Measurements from ENCODE around the gene OR1F1.
"Not testable (repeated sequence)": the region's sequence is repeated elsewhere in the genome, so short reads cannot be mapped to it uniquely, and the experiment has no call there.

Gene OR1F1

DNA sequence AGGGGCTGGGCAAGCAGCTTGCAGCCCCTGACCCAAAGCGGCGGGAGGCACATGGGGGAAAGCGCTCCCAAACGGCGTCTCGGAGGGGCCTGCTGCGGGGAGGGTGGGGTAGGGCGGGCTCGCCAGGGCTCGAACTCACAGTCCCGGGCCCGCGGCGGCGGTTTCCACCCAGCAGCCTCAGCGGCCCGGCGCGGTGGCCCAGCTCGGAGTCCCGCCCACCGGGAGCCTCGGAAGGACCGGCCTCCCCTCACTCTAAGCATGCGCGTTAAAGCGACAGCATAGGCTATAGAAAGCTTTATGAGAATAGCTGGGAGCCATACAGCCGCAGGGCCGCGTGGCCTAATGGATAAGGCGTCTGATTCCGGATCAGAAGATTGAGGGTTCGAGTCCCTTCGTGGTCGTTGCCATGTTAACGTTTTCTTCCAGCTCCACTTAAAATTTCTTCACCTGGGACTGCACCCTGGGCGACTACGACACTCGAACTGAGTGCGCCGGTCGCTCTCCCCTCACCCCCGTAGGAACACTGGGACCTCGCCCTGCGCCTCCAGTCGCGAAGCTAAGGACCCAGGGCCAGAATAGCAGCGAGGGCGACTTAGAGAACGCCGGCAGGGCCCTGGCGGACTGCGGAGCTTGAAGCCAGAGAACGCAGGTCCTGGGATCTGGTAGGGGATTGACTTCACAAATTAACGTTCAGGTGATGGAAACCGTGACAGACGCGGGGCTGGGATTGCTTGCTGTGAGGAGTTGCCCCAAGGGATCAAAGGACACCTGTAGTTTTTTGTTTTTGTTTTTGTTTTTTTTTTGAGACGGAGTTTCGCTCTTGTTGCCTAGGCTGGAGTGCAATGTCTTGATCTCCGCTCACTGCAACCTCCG, 37.4 kb upstream of the OR1F1 start:
- peak; percentile 90 to 100 for DNase-seq (ENCODE audit: low read depth in 2 of 2, low spot score in 1 of 2)

DNA sequence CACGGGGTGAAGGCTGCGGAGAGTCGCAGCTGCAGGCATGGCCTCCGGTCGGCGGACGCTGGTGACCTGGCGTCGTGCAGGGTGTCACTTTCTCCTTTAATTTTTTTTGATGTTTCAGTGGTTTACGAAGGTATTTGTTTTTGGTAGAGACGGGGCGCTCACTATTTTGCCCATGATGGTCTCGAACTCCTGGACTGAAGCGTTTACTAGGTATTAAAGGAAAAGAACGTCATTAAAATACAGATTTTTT, 36.1 kb upstream of the OR1F1 start:
- no peak for DNase-seq (ENCODE audit: low read depth in 2 of 2, low spot score in 1 of 2)

DNA sequence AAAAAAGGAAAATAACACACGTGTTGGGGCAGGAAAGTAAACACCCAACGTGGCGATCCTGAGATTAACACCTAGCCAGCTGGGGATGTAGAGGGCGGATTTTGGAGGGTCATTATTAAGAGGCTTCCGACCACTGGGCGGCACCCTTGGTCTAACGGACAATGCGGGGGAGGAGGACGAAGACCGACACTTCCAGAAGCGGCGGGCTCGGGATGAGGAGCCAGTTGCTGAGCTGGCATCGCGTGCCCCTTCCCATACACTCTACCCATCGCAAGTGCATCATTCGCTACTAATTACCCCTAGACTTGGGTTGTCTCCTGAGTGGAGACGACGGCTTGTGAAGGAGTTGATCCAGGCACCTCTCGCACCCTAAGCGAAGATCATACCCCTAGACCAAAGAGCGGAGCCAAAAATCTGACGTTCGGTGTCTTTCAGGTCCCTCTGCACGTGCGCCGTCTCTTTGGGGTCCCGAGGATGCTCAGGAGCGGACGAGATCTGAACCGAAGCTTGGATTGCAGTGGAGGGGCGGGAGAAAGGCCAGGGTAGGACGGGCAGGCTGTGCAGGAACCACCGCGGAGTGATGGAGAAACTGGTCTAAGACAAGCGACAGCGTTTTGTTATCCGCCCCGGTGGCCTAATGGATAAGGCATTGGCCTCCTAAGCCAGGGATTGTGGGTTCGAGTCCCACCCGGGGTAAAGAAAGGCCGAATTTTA, 35.6 kb upstream of the OR1F1 start:
- DNase-seq (ENCODE audit: low read depth in 2 of 2, low spot score in 1 of 2) = peak; percentile 68 to 79

DNA sequence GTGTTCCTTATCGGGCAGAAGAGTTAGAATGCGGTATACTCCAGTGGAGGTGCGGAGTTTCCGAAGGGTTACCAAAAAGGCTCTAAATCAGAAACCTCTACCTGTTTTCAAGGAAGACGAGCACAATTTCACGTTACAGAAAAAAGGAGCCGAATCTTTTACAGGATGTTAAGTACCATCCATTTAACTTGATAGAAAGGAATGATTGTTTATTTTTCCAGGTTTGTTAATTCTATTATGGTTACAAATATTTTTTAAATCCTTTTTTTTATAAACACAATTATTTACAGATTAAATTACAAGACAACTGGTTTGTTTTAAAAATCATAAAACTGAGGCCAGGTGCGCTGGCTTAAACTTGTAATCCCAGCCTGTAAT, 35.0 kb upstream of the OR1F1 start:
- DNase-seq (ENCODE audit: low read depth in 2 of 2, low spot score in 1 of 2) = no peak

DNA sequence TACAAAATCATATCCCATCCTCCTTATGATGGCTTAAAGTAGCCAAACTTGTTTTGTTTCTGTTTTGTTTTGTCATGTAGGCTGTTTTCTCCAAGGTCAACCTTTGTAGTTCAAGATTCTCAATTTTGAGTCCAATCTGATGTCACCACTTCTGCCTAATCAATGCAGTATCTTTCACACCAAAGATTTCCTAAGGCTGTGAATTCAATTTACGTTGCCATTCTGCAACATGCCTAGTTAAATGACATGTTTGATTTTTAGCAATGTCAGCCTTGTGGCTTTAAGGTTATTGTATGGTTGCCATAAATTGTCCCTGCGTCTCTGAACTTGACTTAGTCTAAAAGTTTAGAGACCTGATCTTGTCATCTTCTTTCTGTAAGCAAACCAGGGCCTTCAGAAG, 32.8 kb upstream of the OR1F1 start:
- DNase-seq (ENCODE audit: low read depth in 2 of 2, low spot score in 1 of 2) = no peak

DNA sequence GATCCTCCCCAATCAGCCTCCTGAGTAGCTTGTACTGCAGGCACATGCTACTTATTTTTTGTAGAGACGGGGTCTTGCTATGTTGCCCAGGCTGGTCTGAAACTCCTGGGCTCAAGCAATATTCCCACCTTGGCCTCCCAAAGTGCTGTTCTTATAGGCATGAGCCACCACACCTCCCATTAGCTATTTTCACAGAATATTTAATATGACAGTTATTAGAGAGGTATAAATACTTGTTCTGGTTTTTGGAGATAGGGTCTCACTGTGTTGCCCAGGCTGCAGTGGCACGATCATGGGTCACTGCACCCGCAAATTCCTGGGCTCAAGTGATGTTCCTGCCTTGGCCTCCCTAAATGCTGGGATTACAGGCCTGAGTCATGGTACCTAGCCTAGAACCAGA, 32.0 kb upstream of the OR1F1 start:
- DNase-seq (ENCODE audit: low read depth in 2 of 2, low spot score in 1 of 2) = no peak

DNA sequence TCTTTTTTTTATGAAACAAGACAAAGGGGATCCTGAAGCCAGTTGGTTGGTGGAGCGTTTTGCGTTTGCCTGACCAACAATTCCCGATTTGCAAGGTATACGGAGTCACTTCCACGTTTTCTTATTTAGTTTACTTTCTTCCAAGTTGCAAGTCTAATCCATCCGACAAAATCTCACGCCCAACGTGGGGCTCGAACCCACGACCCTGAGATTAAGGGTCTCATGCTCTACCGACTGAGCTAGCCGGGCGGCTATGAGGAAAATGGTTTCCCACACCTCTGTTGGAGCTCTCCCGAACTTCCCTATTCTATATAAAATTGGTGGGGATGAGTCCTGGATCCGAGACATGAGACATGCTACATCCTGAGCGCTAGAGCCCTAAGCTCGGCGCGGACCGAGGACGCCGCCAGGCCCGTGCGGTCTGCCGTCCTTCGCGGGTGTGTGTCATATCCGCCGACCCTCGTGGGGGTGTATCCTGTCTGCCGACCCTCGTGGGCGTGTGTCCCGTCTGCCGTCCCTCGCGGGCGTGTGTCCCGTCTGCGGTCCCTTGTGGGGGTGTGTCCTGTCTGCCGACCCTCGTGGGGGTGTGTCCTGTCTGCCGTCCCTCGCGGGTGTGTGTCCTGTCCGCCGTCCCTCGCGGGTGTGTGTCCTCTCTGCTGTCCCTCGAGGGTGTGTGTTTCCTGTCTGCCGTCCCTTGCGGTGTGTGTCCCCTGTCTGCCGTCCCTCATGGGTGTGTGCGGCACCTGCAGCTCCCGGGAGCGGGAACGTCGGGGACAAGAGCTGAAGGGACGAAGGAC, 30.6 kb upstream of the OR1F1 start:
- DNase-seq (ENCODE audit: low read depth in 2 of 2, low spot score in 1 of 2) = peak in 1 of 2 donors; percentile 47

DNA sequence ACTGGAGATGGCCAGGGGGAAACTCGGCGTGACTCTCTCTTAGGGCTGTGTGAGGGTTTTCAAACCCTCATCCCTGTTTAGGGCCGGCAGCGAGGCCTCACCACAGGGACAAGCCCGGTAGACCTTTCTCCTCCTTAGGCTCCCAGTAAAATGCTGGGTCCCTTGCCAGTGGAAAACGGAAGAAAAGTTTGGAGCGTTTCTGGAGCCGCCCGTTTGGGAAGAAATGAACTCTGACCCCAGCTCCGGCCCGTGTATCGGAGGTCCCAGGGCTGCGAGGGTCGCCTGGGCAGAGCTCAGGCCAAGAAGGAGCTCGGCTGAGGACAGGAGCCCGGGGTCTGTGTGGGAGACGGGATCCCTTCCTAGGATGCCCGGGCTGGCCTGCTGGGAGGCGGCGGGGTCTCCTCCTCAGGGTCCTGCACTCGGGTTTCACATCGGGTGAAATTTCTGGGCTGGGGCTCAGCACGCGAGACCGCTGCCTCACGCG, 29.9 kb upstream of the OR1F1 start:
- DNase-seq (ENCODE audit: low read depth in 2 of 2, low spot score in 1 of 2) = no peak

DNA sequence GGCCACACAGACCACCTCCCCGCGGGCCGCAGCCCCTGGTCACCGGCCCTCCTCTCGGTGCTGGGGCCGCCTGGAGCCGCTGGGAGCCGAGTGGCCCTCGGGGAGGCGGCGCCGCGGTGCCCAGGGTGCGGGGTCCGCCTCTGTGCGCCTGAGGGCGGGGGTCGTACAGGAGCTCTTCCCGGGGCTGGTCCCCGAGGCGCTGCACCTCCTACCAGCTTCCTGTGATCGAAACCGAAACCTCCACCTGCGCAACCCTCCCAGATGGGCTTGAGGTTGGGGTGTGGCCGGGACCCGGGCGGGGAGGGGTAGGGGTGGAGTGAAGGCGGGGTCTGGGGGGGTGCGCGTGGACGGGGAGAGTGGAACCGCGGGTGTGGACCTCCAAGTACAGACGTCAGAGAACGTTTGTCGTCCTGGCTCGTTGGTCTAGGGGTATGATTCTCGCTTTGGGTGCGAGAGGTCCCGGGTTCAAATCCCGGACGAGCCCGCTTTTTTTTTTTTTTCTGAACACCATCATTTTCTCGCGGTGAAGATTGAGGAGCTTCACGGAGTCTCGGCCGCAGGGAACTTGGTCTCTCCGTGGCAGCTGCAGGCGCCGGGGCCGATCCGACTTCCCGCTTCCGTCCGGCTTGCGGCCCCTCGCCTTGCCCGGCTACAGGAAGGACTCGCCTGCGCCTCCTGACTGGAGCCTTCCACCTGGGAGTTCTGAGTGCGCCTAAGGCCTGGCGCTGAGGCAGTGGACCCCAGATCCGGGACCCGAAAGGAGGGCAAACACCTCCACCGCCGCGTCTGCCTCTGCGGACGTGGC, 29.3 kb upstream of the OR1F1 start:
- DNase-seq (ENCODE audit: low read depth in 2 of 2, low spot score in 1 of 2) = peak; percentile 91

DNA sequence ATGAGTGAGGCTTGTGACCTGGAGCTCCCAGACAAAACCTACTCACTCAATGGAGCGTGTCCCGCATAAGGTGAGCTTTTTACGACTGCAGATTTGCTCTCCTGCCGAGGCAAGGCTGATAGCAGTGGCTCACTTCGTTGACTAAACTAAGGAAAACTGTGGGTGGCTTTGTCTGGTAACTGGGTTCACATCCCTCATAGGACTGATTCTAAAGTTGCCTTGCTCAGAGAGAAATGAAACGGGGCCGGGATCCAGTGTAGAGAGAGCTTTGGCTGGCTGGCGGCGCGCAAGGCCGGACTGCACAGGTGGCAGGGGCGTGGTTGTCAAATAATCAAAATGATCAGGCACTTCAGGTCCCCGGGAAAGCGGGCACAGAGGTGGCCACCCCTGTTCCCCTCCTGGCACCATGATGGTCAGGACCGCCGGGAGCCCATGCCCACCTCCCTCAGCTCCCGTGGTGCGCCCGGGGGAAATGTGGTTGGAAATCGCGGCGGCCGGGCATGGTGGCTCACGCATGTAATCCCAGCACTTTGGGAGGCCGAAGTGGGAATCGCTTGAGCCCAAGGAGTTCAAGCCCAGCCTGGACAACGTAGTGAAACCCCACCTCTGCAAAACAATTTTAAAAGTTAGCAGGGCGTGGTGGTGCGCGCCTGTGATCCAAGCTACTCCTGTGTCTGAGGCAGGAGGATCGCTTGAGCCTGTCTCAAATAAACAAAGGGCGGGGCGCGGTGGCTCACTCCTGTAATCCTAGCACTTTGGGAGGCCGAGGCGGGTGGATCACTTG, 26.6 kb upstream of the OR1F1 start:
- no peak for DNase-seq (ENCODE audit: low read depth in 2 of 2, low spot score in 1 of 2)

DNA sequence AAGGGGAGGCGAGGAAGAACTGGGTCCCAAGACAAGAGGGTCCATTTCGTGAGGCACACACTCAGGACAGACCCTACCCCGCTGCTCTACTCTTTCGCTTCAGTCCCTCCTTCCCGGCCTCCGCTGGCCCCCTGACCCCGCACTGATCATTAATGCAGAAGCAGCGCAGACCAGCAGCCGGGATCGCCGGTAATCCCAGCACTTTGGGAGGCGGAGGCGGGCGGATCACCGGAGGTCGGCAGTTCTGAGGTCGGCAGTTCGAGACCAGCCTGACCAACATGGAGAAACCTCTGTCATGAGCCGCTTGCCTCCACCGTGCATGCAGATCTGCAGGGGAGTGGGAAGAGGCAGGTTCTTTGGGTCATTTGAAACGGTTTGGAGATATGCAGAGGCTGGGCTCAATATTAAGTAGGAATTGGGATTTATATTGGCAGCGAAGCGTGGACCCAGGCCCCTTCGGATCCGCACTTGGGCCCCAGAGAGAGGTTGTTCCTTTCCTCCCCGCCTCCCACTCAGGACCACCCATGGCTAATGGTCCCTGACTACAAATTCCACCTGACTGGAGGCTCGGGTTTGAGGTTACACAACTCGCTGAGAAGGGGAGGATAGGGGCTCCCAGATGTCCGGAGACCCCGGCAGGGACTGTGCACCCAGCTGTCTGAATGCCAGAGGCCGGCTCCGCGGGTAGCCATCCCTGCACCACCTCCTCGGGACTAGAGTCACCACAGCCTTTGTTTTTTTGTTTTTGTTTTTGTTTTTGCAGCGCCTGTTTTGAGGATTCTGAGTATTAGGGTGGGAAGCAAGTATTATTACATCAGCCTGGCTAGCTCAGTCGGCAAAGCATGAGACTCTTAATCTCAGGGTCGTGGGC, 23.6 kb upstream of the OR1F1 start:
- no peak for DNase-seq (ENCODE audit: low read depth in 2 of 2, low spot score in 1 of 2)

DNA sequence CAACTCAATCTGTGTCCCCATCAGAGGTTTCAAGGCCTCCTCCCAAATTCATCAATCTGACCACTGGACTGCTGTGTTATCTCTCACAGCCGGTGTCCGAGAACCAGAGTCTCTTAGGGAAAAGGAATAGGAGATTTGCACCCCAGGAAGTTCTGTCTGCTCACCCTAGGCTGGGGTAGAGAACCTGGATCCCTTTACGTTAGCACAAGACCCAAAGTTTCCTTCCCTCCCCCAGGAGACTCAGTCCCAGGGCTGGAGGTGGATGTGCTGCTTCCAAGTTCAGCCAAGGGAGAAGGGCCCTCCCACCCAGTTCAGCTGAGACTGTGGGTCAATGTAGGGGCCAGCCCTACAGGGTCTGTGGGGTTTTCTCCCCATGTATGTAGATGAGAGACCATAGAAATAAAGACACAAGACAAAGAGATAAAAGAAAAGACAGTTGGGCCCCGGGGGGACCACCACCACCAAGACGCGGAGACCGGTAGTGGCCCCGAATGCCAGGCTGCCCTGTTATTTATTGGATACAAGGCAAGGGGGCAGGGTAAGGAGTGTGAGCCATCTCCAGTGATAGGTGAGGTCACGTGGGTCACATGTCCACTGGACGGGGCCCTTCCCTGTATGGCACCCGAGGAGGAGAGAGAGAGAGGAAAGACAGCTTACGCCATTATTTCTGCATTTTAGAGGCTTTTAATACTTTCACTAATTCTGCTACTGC, 22.7 kb upstream of the OR1F1 start:
- DNase-seq (ENCODE audit: low read depth in 2 of 2, low spot score in 1 of 2) = no peak

DNA sequence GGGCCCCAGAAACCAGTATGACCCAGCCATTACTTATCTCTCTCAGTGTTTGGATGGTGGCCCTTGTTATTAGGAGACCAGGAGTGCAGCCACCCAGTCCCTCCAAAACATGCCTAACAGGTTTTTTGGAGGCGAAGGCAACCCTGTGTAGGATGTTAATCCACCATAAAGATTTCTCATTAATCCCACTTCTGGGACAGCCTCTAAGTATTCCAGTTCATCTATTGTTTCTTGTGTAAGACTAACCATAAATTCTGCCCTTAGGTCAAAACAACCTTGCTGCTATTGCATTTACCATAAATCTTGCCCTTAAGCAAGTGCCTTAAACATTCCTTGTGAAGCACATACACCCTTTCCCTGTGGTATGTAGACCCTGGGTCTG, 21.5 kb upstream of the OR1F1 start:
- no peak for DNase-seq (ENCODE audit: low read depth in 2 of 2, low spot score in 1 of 2)

DNA sequence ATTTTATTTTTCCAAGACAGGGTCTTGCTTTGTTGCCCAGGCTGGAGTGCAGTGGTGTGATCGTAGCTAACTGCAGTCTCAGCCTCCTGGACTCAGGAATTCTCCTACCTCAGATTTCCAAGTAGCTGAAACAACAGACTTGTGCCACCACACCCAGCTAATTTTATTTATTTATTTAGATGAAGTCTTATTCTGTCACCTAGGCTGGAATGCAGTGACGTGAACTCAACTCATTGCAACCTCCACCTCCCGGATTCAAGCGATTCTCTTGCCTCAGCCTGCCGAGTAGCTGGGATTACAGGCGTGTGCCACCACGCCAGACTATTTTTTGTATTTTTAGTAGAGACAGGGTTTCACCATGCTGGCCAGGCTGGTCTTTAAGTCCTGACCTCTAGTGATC, 19.3 kb upstream of the OR1F1 start:
- not testable (repeated sequence) for DNase-seq (ENCODE audit: low read depth in 2 of 2, low spot score in 1 of 2)

DNA sequence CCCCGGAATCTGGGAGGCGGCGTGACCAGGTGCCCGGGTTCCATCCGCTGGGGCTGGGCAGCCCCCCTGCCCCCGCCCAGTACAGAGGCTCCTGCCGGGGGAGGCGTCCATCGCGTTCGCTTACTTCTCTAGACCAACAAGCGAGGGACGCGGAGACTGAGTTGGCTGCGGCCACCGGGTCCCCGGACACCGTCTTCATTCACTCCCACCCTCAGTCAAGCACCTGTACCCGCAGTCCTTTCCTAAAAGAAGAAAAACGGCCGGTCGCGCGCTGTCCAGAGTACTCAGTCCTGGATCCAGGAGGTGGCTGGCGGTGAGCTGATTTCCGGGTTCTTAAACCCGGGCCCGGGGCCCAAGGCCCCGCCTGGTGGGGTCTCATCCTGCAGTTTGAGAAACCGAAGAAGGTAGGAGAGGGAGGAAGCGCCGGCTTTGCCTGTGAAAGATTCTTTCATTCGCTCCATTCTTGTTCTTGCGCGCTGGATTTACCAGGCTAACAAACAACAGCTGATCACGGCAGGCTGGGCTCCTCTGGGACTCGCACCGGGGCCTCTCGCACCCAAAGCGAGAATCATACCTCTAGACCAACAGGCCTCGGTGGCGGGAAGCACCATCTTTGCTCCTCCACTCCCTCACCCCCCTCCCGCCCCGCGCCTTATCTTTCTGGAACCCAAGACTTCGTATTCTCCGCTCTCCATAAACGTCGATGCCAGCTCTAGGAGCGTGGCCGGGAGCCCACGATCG, 17.4 kb upstream of the OR1F1 start:
- DNase-seq (ENCODE audit: low read depth in 2 of 2, low spot score in 1 of 2) = no peak

DNA sequence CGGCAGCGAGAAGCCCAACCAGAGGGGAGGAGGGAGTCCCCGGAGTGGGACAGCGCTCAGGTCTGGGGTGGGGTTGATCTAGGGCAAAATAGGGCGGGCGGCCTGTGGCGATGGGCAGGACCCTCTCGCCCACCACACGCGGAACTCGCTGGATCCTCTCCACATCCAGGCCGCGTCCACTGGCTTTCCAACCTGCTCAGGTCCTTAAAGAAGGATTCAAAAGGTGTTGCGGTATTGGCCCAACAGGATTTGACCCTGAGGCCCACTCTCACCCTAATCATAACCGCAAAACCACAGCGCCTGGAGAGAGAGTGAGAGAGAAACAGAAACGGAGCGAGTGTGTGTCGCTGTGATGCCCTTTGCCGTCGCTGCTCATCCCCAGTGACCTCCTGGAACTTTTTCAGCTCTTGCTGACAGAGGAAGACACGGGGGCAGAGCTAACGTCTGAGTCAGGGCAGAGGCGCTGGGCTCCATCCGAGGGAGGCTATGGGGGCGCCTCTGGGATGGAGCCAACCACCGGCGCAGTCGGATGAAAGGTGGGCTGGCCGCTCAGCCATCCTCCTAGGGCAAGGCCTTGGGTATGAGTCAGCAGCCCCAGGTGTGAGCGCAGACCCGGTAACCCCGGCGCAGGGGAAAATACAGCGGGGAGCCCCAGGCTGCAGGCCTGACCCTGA, 16.7 kb upstream of the OR1F1 start:
- peak in 1 of 2 donors; percentile 67 for DNase-seq (ENCODE audit: low read depth in 2 of 2, low spot score in 1 of 2)

DNA sequence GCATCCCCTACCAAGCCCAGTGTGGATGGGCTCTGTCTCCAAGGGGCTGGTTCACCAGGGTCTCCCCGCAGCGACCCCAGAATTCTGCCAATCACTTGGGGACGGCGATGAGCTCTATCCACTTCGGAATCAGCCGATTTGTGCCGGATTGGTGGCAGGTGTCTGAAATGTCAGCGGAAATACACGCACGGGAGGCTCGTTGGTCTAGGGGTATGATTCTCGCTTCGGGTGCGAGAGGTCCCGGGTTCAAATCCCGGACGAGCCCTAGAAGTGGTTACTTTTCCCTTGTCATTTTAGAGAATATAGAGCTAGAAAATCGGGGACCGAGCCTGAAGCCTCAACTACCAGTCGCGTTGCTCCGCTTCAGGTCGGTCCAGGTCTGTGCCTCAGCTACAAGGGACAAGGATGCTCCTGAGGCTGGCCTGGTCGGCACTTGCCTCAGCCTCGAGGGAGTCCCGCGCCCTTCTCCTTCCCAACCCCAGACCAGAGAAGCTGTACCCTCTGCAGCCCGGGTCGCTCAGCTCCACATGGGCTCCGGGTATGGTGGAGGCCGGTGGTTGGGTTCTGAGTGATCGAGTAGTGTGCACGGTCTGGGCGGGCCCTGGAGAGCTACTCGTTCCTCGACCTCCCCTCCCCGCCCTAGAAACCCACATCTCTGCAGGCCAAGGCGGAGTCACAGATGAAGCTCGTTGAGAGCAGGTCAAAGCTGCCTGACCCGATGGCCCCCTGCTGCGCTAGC, 16.0 kb upstream of the OR1F1 start:
- DNase-seq (ENCODE audit: low read depth in 2 of 2, low spot score in 1 of 2) = no peak
